HepG2 (cell line): ENCODE measurements around the gene ESYT2.

Experiments used
- ADNP ChIP-seq: sonication (generic); formaldehyde crosslinking; IDR thresholded peaks from 2 replicates; pipeline ENCODE4 v1.4.0; 2020; ENCODE audit warnings: missing genetic modification reagents
- ARNT ChIP-seq: fragments of 450-650 bp; IDR thresholded peaks from 2 replicates; pipeline ENCODE4 v1.6.1; 2017
- ATF1 ChIP-seq: IDR thresholded peaks from 2 replicates; pipeline ENCODE4 v1.6.1; 2016; ENCODE audit warnings: mild to moderate bottlenecking, control low read depth
- BHLHE40 ChIP-seq: IDR thresholded peaks from 2 replicates; pipeline ENCODE4 v1.6.1; 2011; ENCODE audit warnings: low read length, improper control_type of control experiment
- ELF1 ChIP-seq: sonication (generic); formaldehyde crosslinking; IDR thresholded peaks from 2 replicates; pipeline ENCODE4 v1.4.0; 2020; ENCODE audit warnings: missing genetic modification reagents
- ETV6 ChIP-seq: sonication (generic); formaldehyde crosslinking; conservative IDR thresholded peaks from 2 replicates; pipeline ENCODE4 v1.4.0; 2020; ENCODE audit warnings: missing genetic modification reagents
- EZH2 ChIP-seq: conservative IDR thresholded peaks from 2 replicates; pipeline ENCODE4 v1.6.1; 2012; ENCODE audit warnings: mild to moderate bottlenecking, low read depth, low read length, moderate library complexity
- FOXJ3 ChIP-seq: sonication (generic); formaldehyde crosslinking; IDR thresholded peaks from 2 replicates; pipeline ENCODE4 v1.4.0; 2020; ENCODE audit warnings: missing genetic modification reagents, mild to moderate bottlenecking, borderline replicate concordance
- RXRA ChIP-seq: sonication (generic); formaldehyde crosslinking; IDR thresholded peaks from 2 replicates; pipeline ENCODE4 v1.5.1; 2020; ENCODE audit warnings: missing genetic modification reagents
- SPEN ChIP-seq: sonication (generic); formaldehyde crosslinking; IDR thresholded peaks from 2 replicates; pipeline ENCODE4 v1.5.1; 2020; ENCODE audit warnings: low read depth, mild to moderate bottlenecking, missing genetic modification reagents
- SUZ12 ChIP-seq: fragments of 150-350 bp; IDR thresholded peaks from 2 replicates; pipeline ENCODE4 v1.6.1; 2014; ENCODE audit warnings: low read depth, low read length
- TF ChIP-seq, protein P1 (sequence below), 2 experiments: fragments of 450-650 bp in 1 of 2; sonication (generic) in 1 of 2; formaldehyde crosslinking in 1 of 2; IDR thresholded peaks; 2 replicates each; pipeline versions ENCODE4 v1.6.1 to v1.8.0; 2016 to 2022; ENCODE audit warnings: antibody characterized with exemption in 1 of 2, mild to moderate bottlenecking in 1 of 2, missing genetic modification reagents in 1 of 2
- TF ChIP-seq, protein P2 (sequence below): sonication (generic); formaldehyde crosslinking; IDR thresholded peaks from 2 replicates; pipeline ENCODE4 v1.8.0; 2023; ENCODE audit warnings: mild to moderate bottlenecking, missing genetic modification reagents
- TF ChIP-seq, protein P3 (sequence below): sonication (generic); formaldehyde crosslinking; IDR thresholded peaks from 2 replicates; pipeline ENCODE4 v1.5.0; 2020; ENCODE audit warnings: mild to moderate bottlenecking, missing genetic modification reagents, moderate library complexity

DNA sequence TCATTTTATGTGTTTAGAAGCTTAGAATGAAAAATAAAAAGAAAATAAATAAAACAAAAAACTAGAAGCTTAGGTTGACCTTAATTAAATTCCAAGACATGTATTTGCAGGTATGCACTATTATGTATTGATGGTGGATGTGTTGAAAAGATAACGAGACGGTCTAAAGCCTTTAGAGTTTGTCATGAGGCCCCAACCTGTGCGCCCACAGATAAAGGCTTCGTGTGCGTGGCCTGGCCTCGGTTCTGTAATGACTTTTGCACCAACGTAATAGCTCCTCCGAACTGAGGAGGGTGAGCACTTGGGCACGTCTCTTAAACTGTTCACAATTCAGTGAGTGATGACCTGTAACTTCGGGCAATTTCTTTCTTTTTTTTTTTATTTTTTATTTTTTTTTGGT lies 81.0 kb downstream of the ESYT2 start:
- TF ChIP-seq ADNP (no peak), ELF1 (CRISPR knock-in tag) (no peak), ARNT (no peak), ETV6 (no peak), ATF1 (no peak), RXRA (CRISPR knock-in tag) (no peak), SPEN (CRISPR knock-in tag) (no peak), SUZ12 (no peak), BHLHE40 (no peak), EZH2 (no peak), FOXJ3 (CRISPR knock-in tag) (no peak)
- TF ChIP-seq, protein P1, sequence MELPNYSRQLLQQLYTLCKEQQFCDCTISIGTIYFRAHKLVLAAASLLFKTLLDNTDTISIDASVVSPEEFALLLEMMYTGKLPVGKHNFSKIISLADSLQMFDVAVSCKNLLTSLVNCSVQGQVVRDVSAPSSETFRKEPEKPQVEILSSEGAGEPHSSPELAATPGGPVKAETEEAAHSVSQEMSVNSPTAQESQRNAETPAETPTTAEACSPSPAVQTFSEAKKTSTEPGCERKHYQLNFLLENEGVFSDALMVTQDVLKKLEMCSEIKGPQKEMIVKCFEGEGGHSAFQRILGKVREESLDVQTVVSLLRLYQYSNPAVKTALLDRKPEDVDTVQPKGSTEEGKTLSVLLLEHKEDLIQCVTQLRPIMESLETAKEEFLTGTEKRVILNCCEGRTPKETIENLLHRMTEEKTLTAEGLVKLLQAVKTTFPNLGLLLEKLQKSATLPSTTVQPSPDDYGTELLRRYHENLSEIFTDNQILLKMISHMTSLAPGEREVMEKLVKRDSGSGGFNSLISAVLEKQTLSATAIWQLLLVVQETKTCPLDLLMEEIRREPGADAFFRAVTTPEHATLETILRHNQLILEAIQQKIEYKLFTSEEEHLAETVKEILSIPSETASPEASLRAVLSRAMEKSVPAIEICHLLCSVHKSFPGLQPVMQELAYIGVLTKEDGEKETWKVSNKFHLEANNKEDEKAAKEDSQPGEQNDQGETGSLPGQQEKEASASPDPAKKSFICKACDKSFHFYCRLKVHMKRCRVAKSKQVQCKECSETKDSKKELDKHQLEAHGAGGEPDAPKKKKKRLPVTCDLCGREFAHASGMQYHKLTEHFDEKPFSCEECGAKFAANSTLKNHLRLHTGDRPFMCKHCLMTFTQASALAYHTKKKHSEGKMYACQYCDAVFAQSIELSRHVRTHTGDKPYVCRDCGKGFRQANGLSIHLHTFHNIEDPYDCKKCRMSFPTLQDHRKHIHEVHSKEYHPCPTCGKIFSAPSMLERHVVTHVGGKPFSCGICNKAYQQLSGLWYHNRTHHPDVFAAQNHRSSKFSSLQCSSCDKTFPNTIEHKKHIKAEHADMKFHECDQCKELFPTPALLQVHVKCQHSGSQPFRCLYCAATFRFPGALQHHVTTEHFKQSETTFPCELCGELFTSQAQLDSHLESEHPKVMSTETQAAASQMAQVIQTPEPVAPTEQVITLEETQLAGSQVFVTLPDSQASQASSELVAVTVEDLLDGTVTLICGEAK (IDR thresholded peaks at IDR 0.05): no peak
- TF ChIP-seq, protein P1 (CRISPR knock-in tag; IDR thresholded peaks at IDR 0.05): no peak
- TF ChIP-seq, protein P2, sequence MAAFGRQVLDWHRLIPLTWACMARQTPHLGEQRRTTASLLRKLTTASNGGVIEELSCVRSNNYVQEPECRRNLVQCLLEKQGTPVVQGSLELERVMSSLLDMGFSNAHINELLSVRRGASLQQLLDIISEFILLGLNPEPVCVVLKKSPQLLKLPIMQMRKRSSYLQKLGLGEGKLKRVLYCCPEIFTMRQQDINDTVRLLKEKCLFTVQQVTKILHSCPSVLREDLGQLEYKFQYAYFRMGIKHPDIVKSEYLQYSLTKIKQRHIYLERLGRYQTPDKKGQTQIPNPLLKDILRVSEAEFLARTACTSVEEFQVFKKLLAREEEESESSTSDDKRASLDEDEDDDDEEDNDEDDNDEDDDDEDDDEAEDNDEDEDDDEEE (CRISPR knock-in tag): no peak
- TF ChIP-seq, protein P3, sequence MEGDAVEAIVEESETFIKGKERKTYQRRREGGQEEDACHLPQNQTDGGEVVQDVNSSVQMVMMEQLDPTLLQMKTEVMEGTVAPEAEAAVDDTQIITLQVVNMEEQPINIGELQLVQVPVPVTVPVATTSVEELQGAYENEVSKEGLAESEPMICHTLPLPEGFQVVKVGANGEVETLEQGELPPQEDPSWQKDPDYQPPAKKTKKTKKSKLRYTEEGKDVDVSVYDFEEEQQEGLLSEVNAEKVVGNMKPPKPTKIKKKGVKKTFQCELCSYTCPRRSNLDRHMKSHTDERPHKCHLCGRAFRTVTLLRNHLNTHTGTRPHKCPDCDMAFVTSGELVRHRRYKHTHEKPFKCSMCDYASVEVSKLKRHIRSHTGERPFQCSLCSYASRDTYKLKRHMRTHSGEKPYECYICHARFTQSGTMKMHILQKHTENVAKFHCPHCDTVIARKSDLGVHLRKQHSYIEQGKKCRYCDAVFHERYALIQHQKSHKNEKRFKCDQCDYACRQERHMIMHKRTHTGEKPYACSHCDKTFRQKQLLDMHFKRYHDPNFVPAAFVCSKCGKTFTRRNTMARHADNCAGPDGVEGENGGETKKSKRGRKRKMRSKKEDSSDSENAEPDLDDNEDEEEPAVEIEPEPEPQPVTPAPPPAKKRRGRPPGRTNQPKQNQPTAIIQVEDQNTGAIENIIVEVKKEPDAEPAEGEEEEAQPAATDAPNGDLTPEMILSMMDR (CRISPR knock-in tag): no peak
